HCT116 (cell line): ENCODE results near the gene NDE1. TPM values are rescaled to one million over a fixed set of nuclear protein-coding genes. Genes with fewer than 3 reads are reported as not detected.

ENCODE experiments used
- ATAC-seq: fragments of 200-7000 bp; cut with Tn5 transposase; 2 replicates; pipeline ENCODE4 v1.9.1; 2020; ENCODE audit warnings: mild to moderate bottlenecking, moderate library complexity
- BruUV-seq: library from RNA; stranded (reverse); fragments of 400-500 nt; replicated peaks from 2 replicates; lab custom pipeline; 2021; lab: Mats Ljungman, UMichigan
- CTCF ChIA-PET: fragments of 300-600 bp; sonication (Branson Sonifier 250); formaldehyde crosslinking; loops from one replicate; lab custom pipeline; 2021; ENCODE audit warnings: antibody characterized with exemption; lab: Charles Lee
- POLR2A ChIA-PET: fragments of 300-600, 350-600 bp; sonication (Branson Sonifier 250); formaldehyde crosslinking; loops from one replicate; lab custom pipeline; 2021; ENCODE audit warnings: antibody characterized with exemption; lab: Charles Lee
- RAD21 ChIA-PET, 2 experiments: fragments of 300-600 bp; sonication (Branson Sonifier 250); formaldehyde crosslinking; loops; one replicate each; lab custom pipeline; 2023; ENCODE audit warnings: low total read pairs in 2 of 2; ENCODE audit not compliant: uncharacterized antibody in 2 of 2, unreplicated experiment in 2 of 2, low non-redundant PET in 1 of 2; lab: Charles Lee
- DNase-seq: peaks from one replicate; pipeline ENCODE4 v3.0.0-alpha.2; 2010; ENCODE audit warnings: low read depth, low spot score
- H2AFZ ChIP-seq: fragments of 200-600 bp; shearing (Covaris generic), sonication (generic); 2 replicates; pipeline ENCODE4 v1.6.1; 2017; ENCODE audit warnings: low read depth, mixed run types, mixed read lengths, antibody characterized with exemption, low read length; ENCODE audit not compliant: poor library complexity, severe bottlenecking
- H3K27ac ChIP-seq: 2 replicates; pipeline ENCODE4 v1.5.1; 2012; ENCODE audit warnings: low read depth, low read length
- H3K27me3 ChIP-seq: fragments of 200-600 bp; sonication (generic); 2 replicates; pipeline ENCODE4 v1.6.1; 2016; ENCODE audit warnings: mixed run types, low read length, mixed read lengths; ENCODE audit not compliant: insufficient read depth
- H3K36me3 ChIP-seq, 2 experiments: fragments of 200-500 bp in 1 of 2; fragments of 200-600 bp in 1 of 2; sonication (Bioruptor generic) in 1 of 2; sonication (generic) in 1 of 2; 2 replicates each; pipeline versions ENCODE4 v1.5.1 to v1.6.1; 2014 to 2016; ENCODE audit warnings: low read length in 2 of 2, inconsistent platforms in 1 of 2, mixed read lengths in 1 of 2, mixed run types in 1 of 2; ENCODE audit not compliant: insufficient read depth in 2 of 2, control insufficient read depth in 1 of 2
- H3K4me1 ChIP-seq, 2 experiments: fragments of 200-600 bp in 1 of 2; sonication (generic) in 1 of 2; 2 replicates each; pipeline versions ENCODE4 v1.5.1 to v1.6.1; 2012 to 2017; ENCODE audit warnings: low read length in 2 of 2, inconsistent platforms in 1 of 2, mild to moderate bottlenecking in 1 of 2, mixed read lengths in 1 of 2, mixed run types in 1 of 2, moderate library complexity in 1 of 2; ENCODE audit not compliant: insufficient read depth in 2 of 2, control insufficient read depth in 1 of 2
- H3K4me2 ChIP-seq: fragments of 200-600 bp; sonication (generic); 2 replicates; pipeline ENCODE4 v1.6.1; 2017; ENCODE audit warnings: mixed run types, low read length, mixed read lengths
- H3K4me3 ChIP-seq, 2 experiments: fragments of 200-600 bp in 1 of 2; sonication (generic) in 1 of 2; replicated peaks in 1 of 2; 2 replicates each; pipeline ENCODE4 v1.5.1; 2011 to 2016; ENCODE audit warnings: low read length in 2 of 2, control low read depth in 1 of 2, low read depth in 1 of 2, mild to moderate bottlenecking in 1 of 2, mixed read lengths in 1 of 2, mixed run types in 1 of 2
- H3K79me2 ChIP-seq: fragments of 200-600 bp; sonication (generic); 2 replicates; pipeline ENCODE4 v1.6.1; 2017; ENCODE audit warnings: mild to moderate bottlenecking, mixed run types, low read length, moderate library complexity, mixed read lengths; ENCODE audit not compliant: insufficient read depth
- H3K9ac ChIP-seq: fragments of 200-600 bp; sonication (generic); 2 replicates; pipeline ENCODE4 v1.6.1; 2016; ENCODE audit warnings: low read length, mixed read lengths
- H3K9me2 ChIP-seq: fragments of 200-600 bp; sonication (generic), shearing (Covaris generic); 2 replicates; pipeline ENCODE4 v1.6.1; 2017; ENCODE audit warnings: mixed run types, mild to moderate bottlenecking, moderate library complexity; ENCODE audit not compliant: insufficient read depth
- H3K9me3 ChIP-seq, 2 experiments: fragments of 200-500 bp in 1 of 2; fragments of 200-600 bp in 1 of 2; sonication (Bioruptor generic) in 1 of 2; sonication (generic) in 1 of 2; 2 replicates each; pipeline ENCODE4 v1.6.1; 2014 to 2017; ENCODE audit warnings: low read length in 2 of 2, mixed read lengths in 2 of 2, inconsistent platforms in 1 of 2, low read depth in 1 of 2, mild to moderate bottlenecking in 1 of 2, mixed run types in 1 of 2, moderate library complexity in 1 of 2; ENCODE audit not compliant: control insufficient read depth in 1 of 2, insufficient read depth in 1 of 2
- H4K20me1 ChIP-seq: fragments of 200-600 bp; sonication (generic), shearing (Covaris generic); 2 replicates; pipeline ENCODE4 v1.6.1; 2017; ENCODE audit warnings: mixed run types, mild to moderate bottlenecking, moderate library complexity; ENCODE audit not compliant: insufficient read depth
- CBX3 ChIP-seq: IDR thresholded peaks from 2 replicates; pipeline ENCODE4 v1.6.1; 2012; ENCODE audit warnings: low read depth
- CEBPB ChIP-seq: IDR thresholded peaks from 2 replicates; pipeline ENCODE4 v1.6.1; 2012; ENCODE audit warnings: low read depth
- EZH2 ChIP-seq: fragments of 200-600 bp; sonication (generic); IDR thresholded peaks from 2 replicates; pipeline ENCODE4 v1.6.1; 2017; ENCODE audit warnings: antibody characterized with exemption, mixed run types
- FOSL1 ChIP-seq: IDR thresholded peaks from 2 replicates; pipeline ENCODE4 v1.6.1; 2012; ENCODE audit warnings: low read depth
- POLR2A ChIP-seq: IDR thresholded peaks from 2 replicates; pipeline ENCODE4 v1.7.0; 2011; ENCODE audit warnings: borderline replicate concordance; ENCODE audit not compliant: insufficient read depth, insufficient read length; ENCODE audit errors: extremely low read depth
- POLR2AphosphoS5 ChIP-seq: IDR thresholded peaks from 2 replicates; pipeline ENCODE4 v1.6.1; 2011; ENCODE audit warnings: mild to moderate bottlenecking, low read depth, low read length, moderate library complexity
- SP1 ChIP-seq: IDR thresholded peaks from 2 replicates; pipeline ENCODE4 v1.6.1; 2012; ENCODE audit warnings: low read depth
- SRF ChIP-seq: IDR thresholded peaks from 2 replicates; pipeline ENCODE4 v1.6.1; 2012; ENCODE audit warnings: low read depth
- ZNF274 ChIP-seq: fragments of 200-500 bp; sonication (Bioruptor generic); IDR thresholded peaks from 2 replicates; pipeline ENCODE4 v1.6.1; 2014; ENCODE audit warnings: mild to moderate bottlenecking, low read depth, low read length, inconsistent platforms
- intact Hi-C: fragments of 100-400 bp; cut with micrococcal nuclease; formaldehyde crosslinking; loops from 2 replicates; pipeline ENCODE4 v1.10.0; 2022
- total RNA-seq: library from RNA; stranded (reverse); gene quantifications from one replicate; pipeline ENCODE4 v1.2.1, GENCODE V29; 2021; ENCODE audit not compliant: unreplicated experiment
- TF ChIP-seq, protein P1 (sequence below), 3 experiments: fragments of 200-600 bp in 1 of 3; sonication (generic) in 1 of 3; IDR thresholded peaks in 2 of 3; conservative IDR thresholded peaks in 1 of 3; 2 replicates each; pipeline ENCODE4 v1.5.1; 2012 to 2017; ENCODE audit warnings: low read depth in 2 of 3, low read length in 2 of 3, antibody characterized with exemption in 1 of 3, borderline replicate concordance in 1 of 3, control low read depth in 1 of 3, mild to moderate bottlenecking in 1 of 3, mixed read lengths in 1 of 3, mixed run types in 1 of 3, moderate library complexity in 1 of 3; ENCODE audit not compliant: insufficient read depth in 1 of 3

The NDE1 gene
- total RNA-seq, 1 experiment from 2014 or later: 103 TPM

DNA sequence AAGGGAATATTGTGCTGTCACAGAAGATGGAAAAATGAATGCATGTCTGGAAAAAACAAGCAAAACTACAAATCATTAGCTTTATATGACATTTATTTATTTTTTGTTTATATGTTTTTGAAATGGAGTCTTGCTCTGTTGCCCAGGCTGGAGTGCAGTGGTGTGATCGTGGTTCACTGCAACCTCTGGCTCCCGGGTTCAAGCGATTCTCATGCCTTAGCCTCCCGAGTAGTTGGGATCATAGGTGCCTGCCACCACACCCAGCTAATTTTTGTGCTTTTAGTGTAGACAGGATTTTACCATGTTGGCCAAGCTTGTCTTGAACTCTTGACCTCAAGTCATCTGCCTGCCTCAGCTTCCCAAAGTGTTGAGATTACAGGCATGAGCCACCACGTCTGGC is 8.5 kb downstream of the NDE1 start:
- no peak for DNase-seq
- ChIA-PET CTCF (interaction anchor here (0.7 kb wide), 1 partner anchor 24 kb away, joined by 3 read pairs; no protein-coding TSS in a partner anchor), RAD21 (no interaction called here), POLR2A (no interaction called here)
- 0 out of 4 replicates have a peak, but pooled peaks cover 0 to 6% of the 10 kb centered on the region in 2 experiments for H3K36me3 ChIP-seq
- H4K20me1 ChIP-seq: no peaks in the 10 kb centered on the region
- H3K9me3 ChIP-seq: no peaks in the 10 kb centered on the region
- no peak overlapping the region for H3K27ac ChIP-seq
- no peak for TF ChIP-seq POLR2A
- BruUV-seq: no TSS peak
- no peak overlapping the region for H3K9ac ChIP-seq
- H3K9me2 ChIP-seq: no peaks in the 10 kb centered on the region
- no peak overlapping the region for H2AFZ ChIP-seq
- H3K4me1 ChIP-seq: no peaks in the 10 kb centered on the region; a peak in 1 of 4 replicates
- ATAC-seq: no peak
- no peaks in the 10 kb centered on the region for H3K27me3 ChIP-seq
- peaks cover 87% of the 10 kb centered on the region for H3K79me2 ChIP-seq
- H3K4me2 ChIP-seq: no peak overlapping the region
- no peak overlapping the region for H3K4me3 ChIP-seq
- intact Hi-C loops: no loop called here

DNA sequence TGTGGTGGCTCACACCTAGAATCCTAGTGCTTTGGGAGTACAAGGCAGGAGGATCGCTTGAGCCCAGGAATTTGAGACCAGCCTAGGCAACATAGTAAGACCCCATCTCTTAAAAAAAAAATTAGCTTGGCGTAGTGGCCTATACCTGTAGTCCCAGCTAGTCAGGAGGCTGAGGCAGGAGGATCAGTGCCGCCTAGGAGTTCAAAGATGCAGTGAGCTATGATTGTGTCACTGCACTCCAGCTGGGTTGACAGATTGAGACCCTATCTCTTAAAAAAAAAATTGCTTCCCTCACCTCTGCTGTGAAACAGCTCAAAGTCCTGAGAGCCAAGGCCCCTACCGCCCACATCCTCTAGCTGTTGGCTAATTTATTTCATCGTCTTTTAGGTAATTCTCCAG is 10.2 kb downstream of the NDE1 start:
- no peak overlapping the region for H3K27ac ChIP-seq
- RAD21 ChIA-PET: no interaction called here
- no peak overlapping the region for H3K9ac ChIP-seq
- POLR2A ChIA-PET: interaction anchor here (1.0 kb wide), 1 partner anchor 17 kb away, joined by 3 read pairs; the partner anchor contains the start of gene MARF1
- intact Hi-C loops: no loop called here
- H3K27me3 ChIP-seq: no peaks in the 10 kb centered on the region
- no peak for TF ChIP-seq CEBPB
- no peaks in the 10 kb centered on the region for H3K9me2 ChIP-seq
- H3K4me3 ChIP-seq: no peak overlapping the region
- H3K79me2 ChIP-seq: peaks cover 79% of the 10 kb centered on the region
- CTCF ChIA-PET: no interaction called here
- DNase-seq: no peak
- no peaks in the 10 kb centered on the region for H3K9me3 ChIP-seq
- no peak overlapping the region for H3K4me2 ChIP-seq
- H4K20me1 ChIP-seq: no peaks in the 10 kb centered on the region
- no peaks in the 10 kb centered on the region; a peak in 1 of 4 replicates for H3K4me1 ChIP-seq
- no TSS peak for BruUV-seq
- H2AFZ ChIP-seq: no peak overlapping the region
- ATAC-seq: no peak
- peaks cover 3 to 7% of the 10 kb centered on the region in 2 experiments; a peak in 3 of 4 replicates for H3K36me3 ChIP-seq

DNA sequence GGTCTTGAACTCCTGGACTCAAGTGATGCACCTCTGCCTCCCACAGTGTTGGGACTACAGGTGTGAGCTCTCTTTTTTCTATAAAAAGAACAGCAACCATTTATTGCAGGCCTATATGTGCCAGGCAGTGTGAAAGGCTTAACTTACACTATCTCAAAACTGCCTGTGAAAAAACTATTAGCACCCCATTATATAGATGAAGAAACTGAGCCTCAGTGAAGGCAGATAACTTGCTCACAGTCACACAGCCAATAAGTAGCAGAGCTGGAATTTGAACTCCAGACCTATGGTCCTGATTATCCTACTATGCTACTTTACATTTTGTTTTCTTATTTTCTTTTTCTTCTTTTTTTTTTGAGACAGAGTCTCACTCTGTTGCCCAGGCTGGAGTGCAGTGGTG is 15.1 kb downstream of the NDE1 start:
- Histone ChIP-seq H2AFZ (no peak overlapping the region), H3K4me3 (no peak overlapping the region), H3K9me2 (no peaks in the 10 kb centered on the region), H3K27ac (no peak overlapping the region), H3K79me2 (peaks cover 47% of the 10 kb centered on the region), H3K9me3 (no peaks in the 10 kb centered on the region), H3K27me3 (no peaks in the 10 kb centered on the region), H3K4me2 (no peak overlapping the region), H3K9ac (no peak overlapping the region), H3K36me3 (peaks cover 21 to 22% of the 10 kb centered on the region in 2 experiments), H4K20me1 (no peaks in the 10 kb centered on the region), H3K4me1 (peaks cover 0 to 6% of the 10 kb centered on the region in 2 experiments; a peak in 1 of 4 replicates)
- DNase-seq (no peak), ATAC-seq (no peak)
- POLR2A ChIA-PET: no interaction called here
- TSS peak; percentile 30 for BruUV-seq
- RAD21 ChIA-PET: no interaction called here
- CTCF ChIA-PET: interaction anchor here (1.5 kb wide), 1 partner anchor 17 kb away, joined by 6 read pairs; no protein-coding TSS in a partner anchor
- intact Hi-C loops: no loop called here
- TF ChIP-seq SRF (no peak), CBX3 (no peak), POLR2AphosphoS5 (no peak), ZNF274 (no peak), EZH2 (no peak), CEBPB (no peak), SP1 (no peak), FOSL1 (no peak)
- TF ChIP-seq, protein P1, sequence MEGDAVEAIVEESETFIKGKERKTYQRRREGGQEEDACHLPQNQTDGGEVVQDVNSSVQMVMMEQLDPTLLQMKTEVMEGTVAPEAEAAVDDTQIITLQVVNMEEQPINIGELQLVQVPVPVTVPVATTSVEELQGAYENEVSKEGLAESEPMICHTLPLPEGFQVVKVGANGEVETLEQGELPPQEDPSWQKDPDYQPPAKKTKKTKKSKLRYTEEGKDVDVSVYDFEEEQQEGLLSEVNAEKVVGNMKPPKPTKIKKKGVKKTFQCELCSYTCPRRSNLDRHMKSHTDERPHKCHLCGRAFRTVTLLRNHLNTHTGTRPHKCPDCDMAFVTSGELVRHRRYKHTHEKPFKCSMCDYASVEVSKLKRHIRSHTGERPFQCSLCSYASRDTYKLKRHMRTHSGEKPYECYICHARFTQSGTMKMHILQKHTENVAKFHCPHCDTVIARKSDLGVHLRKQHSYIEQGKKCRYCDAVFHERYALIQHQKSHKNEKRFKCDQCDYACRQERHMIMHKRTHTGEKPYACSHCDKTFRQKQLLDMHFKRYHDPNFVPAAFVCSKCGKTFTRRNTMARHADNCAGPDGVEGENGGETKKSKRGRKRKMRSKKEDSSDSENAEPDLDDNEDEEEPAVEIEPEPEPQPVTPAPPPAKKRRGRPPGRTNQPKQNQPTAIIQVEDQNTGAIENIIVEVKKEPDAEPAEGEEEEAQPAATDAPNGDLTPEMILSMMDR (IDR thresholded peaks at IDR 0.05 in 2 of 3, conservative IDR thresholded peaks at IDR 0.05 in 1 of 3; ENCODE audit: borderline replicate concordance in 1 of 3, insufficient read depth in 1 of 3, low read depth in 2 of 3, low read length in 2 of 3): no peak
